Heart left ventricle (tissue), 13 donors: Measurements from ENCODE around the gene KLHL13.

Experiments
- CTCF ChIP-seq, 12 donors: fragments of 200-600 bp; sonication (generic) in 4 of 12; IDR thresholded peaks; one replicate each; pipeline versions ENCODE4 v1.5.0 to v1.8.0; 2018 to 2022; ENCODE audit warnings: antibody characterized with exemption in 12 of 12, mild to moderate bottlenecking in 5 of 12
- POLR2A ChIP-seq, 2 donors: fragments of 450-650 bp; IDR thresholded peaks; one replicate each; pipeline ENCODE4 v1.6.1; 2017; ENCODE audit warnings: antibody characterized with exemption in 2 of 2, mild to moderate bottlenecking in 2 of 2, moderate library complexity in 2 of 2
- donor health status: ischemic (EF 13 %, LVEDD 7.1; RV severe dilation, severe dysfunction).
- donor health status: DM: no; HTN: yes; CAD: no.
- donor health status: DM: no; HTN: no; CAD: no.
- donor health status: ischemic (EF 25% LVEDD 6.9; RV normal size, moderate dysfunction).
- donor health status: ischemic (EF 25% LVEDD 5.7; RV mildly dilated, moderate dysfunction).
- donor health status: ischemic (EF 35%, LVEDD 5.7; RV mildly dilated, moderate dysfunction).
- donor health status: nonischemic (EF 11% LVEDD 7.7; RV severe dilation, severe dysfunction).
- donor health status: DM: yes; HTN: yes; CAD: no.
- donor health status: PGD.
- donor health status: ischemic (EF 29% LVEDD 5.4; RV normal size, mild dysfunction).
- donor health status: nonischemic (EF 23%, LVEDD 6.1; RV moderate dilation, normal function).

GRCh38 chrX:118108304-118108703, 8.3 kb downstream of the KLHL13 start:
- TF ChIP-seq CTCF (IDR thresholded peaks at IDR 0.05) (no peak), POLR2A (IDR thresholded peaks at IDR 0.05) (no peak)
